Panc1 (cell line): ENCODE measurements around the gene CBX3.

Experiments used
- CTCF ChIP-seq: fragments of 450-650 bp; IDR thresholded peaks from 2 replicates; pipeline ENCODE4 v1.5.1; 2017; ENCODE audit warnings: mild to moderate bottlenecking
- SIN3A ChIP-seq: IDR thresholded peaks from 2 replicates; pipeline ENCODE4 v1.6.1; 2012; ENCODE audit warnings: low read depth, mild to moderate bottlenecking, low read length, moderate library complexity, borderline replicate concordance; ENCODE audit not compliant: insufficient read depth
- TF ChIP-seq, protein P1 (sequence below), 2 experiments: IDR thresholded peaks; 2 replicates each; pipeline ENCODE4 v1.6.1; 2011 to 2012; ENCODE audit warnings: low read depth in 2 of 2, control low read depth in 1 of 2, low read length in 1 of 2, mild to moderate bottlenecking in 1 of 2, moderate library complexity in 1 of 2; ENCODE audit not compliant: insufficient read depth in 1 of 2

GRCh38 chr7:26200038-26200443 lies 1.5 kb upstream of the CBX3 start:
- TF ChIP-seq SIN3A (peak; percentile 16; the same call in 1 of the 2 replicates), CTCF (no peak)
- TF ChIP-seq, protein P1, sequence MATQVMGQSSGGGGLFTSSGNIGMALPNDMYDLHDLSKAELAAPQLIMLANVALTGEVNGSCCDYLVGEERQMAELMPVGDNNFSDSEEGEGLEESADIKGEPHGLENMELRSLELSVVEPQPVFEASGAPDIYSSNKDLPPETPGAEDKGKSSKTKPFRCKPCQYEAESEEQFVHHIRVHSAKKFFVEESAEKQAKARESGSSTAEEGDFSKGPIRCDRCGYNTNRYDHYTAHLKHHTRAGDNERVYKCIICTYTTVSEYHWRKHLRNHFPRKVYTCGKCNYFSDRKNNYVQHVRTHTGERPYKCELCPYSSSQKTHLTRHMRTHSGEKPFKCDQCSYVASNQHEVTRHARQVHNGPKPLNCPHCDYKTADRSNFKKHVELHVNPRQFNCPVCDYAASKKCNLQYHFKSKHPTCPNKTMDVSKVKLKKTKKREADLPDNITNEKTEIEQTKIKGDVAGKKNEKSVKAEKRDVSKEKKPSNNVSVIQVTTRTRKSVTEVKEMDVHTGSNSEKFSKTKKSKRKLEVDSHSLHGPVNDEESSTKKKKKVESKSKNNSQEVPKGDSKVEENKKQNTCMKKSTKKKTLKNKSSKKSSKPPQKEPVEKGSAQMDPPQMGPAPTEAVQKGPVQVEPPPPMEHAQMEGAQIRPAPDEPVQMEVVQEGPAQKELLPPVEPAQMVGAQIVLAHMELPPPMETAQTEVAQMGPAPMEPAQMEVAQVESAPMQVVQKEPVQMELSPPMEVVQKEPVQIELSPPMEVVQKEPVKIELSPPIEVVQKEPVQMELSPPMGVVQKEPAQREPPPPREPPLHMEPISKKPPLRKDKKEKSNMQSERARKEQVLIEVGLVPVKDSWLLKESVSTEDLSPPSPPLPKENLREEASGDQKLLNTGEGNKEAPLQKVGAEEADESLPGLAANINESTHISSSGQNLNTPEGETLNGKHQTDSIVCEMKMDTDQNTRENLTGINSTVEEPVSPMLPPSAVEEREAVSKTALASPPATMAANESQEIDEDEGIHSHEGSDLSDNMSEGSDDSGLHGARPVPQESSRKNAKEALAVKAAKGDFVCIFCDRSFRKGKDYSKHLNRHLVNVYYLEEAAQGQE (IDR thresholded peaks at IDR 0.05; ENCODE audit: insufficient read depth in 1 of 2, low read depth in 2 of 2, low read length in 1 of 2), result 0 out of 4 replicates have a peak, but pooled peaks have one; percentile 21 to 51
